Activated CD8-positive, alpha-beta memory T cell treated with anti-CD3 and anti-CD28 coated beads, Interleukin-2, amount 50 U/mL, for 4 hours (primary cell): ENCODE data around the gene PLAU.
"Not testable (repeated sequence)": the region's sequence is repeated elsewhere in the genome, so short reads cannot be mapped to it uniquely, and the experiment has no call there.

Source experiments
- DNase-seq: peaks from one replicate; pipeline ENCODE4 v3.0.0-alpha.2; 2020

The PLAU gene

GRCh38 chr10:73898730-73899410, 12.1 kb upstream of the PLAU start:
- DNase-seq = no peak

GRCh38 chr10:73899423-73899822, 11.5 kb upstream of the PLAU start:
- no peak for DNase-seq

GRCh38 chr10:73900064-73900463, 10.9 kb upstream of the PLAU start:
- DNase-seq = no peak

GRCh38 chr10:73901261-73901660, 9.7 kb upstream of the PLAU start:
- DNase-seq = no peak

- no peak for DNase-seq
These were observed 8.6 kb upstream of the PLAU start for GRCh38 chr10:73902351-73902750.

- DNase-seq = no peak
These were observed 5.5 kb upstream of the PLAU start for GRCh38 chr10:73905256-73906020.

- no peak for DNase-seq
These were observed 4.1 kb upstream of the PLAU start for GRCh38 chr10:73906524-73907447.

GRCh38 chr10:73907841-73908517, 3.0 kb upstream of the PLAU start:
- DNase-seq = no peak

- DNase-seq = peak; percentile 67
These were observed 1.9 kb upstream of the PLAU start for GRCh38 chr10:73908853-73909539.

GRCh38 chr10:73909540-73910115, 1.3 kb upstream of the PLAU start:
- no peak for DNase-seq

GRCh38 chr10:73910401-73910763, 550 bp upstream of the PLAU start:
- peak; percentile 23 for DNase-seq

- no peak for DNase-seq
These were observed 647 bp downstream of the PLAU start for GRCh38 chr10:73911553-73912004.

- no peak for DNase-seq
These were observed 3.1 kb downstream of the PLAU start for GRCh38 chr10:73914036-73914435.

- no peak for DNase-seq
These were observed 4.4 kb downstream of the PLAU start for GRCh38 chr10:73915206-73915851.

GRCh38 chr10:73916761-73917470, 6.0 kb downstream of the PLAU start:
- no peak for DNase-seq

- DNase-seq = no peak
These were observed 6.8 kb downstream of the PLAU start for GRCh38 chr10:73917566-73918305.

- not testable (repeated sequence) for DNase-seq
These were observed 8.5 kb downstream of the PLAU start for GRCh38 chr10:73919481-73919880.

- no peak for DNase-seq
These were observed 9.2 kb downstream of the PLAU start for GRCh38 chr10:73920089-73920488.

GRCh38 chr10:73922007-73922863, 11.3 kb downstream of the PLAU start:
- no peak for DNase-seq
